GM18517 (cell line): ENCODE data around the gene ZNF69.
"Not testable (repeated sequence)": the region's sequence is repeated elsewhere in the genome, so short reads cannot be mapped to it uniquely, and the experiment has no call there.

Experiments used
- ATAC-seq: cut with Tn5 transposase; IDR thresholded peaks from one replicate; pipeline ENCODE4 v1.9.1; 2021; ENCODE audit warnings: mild to moderate bottlenecking, moderate library complexity; ENCODE audit not compliant: unreplicated experiment

ZNF69 gene

DNA sequence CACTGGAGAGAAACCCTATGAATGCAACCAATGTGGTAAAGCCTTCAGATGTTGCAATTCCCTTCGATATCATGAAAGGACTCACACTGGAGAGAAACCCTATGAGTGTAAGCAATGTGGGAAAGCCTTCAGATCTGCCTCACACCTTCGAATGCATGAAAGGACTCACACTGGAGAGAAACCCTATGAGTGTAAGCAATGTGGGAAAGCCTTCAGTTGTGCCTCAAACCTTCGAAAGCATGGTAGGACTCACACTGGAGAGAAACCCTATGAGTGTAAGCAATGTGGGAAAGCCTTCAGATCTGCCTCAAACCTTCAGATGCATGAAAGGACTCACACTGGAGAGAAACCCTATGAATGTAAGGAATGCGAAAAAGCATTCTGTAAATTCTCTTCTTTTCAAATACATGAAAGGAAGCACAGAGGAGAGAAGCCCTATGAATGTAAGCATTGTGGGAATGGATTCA, 62.1 kb downstream of the ZNF69 start:
- not testable (repeated sequence) for ATAC-seq

DNA sequence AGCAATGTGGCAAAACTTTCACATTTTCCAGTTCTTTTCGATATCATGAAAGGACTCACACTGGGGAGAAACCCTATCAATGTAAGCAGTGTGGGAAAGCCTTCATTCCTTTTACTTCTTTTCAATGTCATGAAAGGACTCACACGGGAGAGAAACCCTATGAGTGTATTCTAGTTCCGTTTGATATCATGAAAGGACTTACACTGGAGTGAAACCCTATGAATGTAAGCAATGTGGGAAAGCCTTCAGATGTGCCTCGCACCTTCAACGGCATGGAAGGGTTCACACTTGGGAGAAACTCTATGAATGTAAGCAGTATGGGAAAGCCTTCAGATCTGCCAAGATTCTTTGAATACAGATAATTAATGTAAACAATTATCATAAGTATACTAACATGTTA, 62.7 kb downstream of the ZNF69 start:
- ATAC-seq = no peak
